G401 (cell line): ENCODE data around the gene TMCO4. TPM values are rescaled to one million over a fixed set of nuclear protein-coding genes. Genes with fewer than 3 reads are reported as not detected.

Experiments used
- DNase-seq: peaks from one replicate; pipeline ENCODE4 v3.0.0-alpha.2; 2015; ENCODE audit warnings: low spot score
- in situ Hi-C: cut with HindIII; loops from 2 replicates; pipeline ENCODE4 v1.10.0; 2016; ENCODE audit warnings: low sequenced_read_pairs, mixed read lengths
- total RNA-seq: library from RNA; depleted of rRNA; stranded (reverse); fragments of >200 nt; shearing (Covaris generic); gene quantifications from 2 replicates; pipeline ENCODE4 v1.2.3, GENCODE V29; 2014

Gene TMCO4
- total RNA-seq, 1 experiment from 2014 or later, result 12.6 TPM

GRCh38 chr1:19678931-19679453 is 120.7 kb downstream of the TMCO4 start:
- DNase-seq, result no peak
- in situ Hi-C loops, result no loop called here

GRCh38 chr1:19678493-19678892 is 121.2 kb downstream of the TMCO4 start:
- in situ Hi-C loops, result no loop called here
- DNase-seq, result no peak

GRCh38 chr1:19676438-19676922 is 123.2 kb downstream of the TMCO4 start:
- DNase-seq, result no peak
- in situ Hi-C loops, result no loop called here

DNA sequence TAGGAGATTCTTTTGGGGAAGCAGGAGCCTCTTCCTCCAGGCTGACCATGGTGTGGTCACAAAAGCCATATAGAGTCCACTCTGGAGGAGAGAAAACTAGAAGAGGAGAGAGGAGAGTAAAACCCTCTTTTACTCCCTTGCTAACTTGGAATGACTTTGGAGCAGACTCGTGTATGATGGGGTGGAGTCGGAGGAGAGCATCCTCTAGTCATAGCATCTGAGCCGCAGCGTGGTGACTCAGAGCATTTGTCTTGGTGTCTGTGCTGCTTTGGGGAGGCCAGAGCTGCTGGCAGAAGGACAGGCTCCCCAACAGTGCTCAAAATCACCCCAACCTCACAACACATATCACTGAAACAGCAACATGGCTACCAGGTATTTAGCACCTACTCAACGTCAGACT is 123.9 kb downstream of the TMCO4 start:
- in situ Hi-C loops, result no loop called here
- DNase-seq, result no peak

- no peak for DNase-seq
- in situ Hi-C loops, result no loop called here
Observed at GRCh38 chr1:19672237-19672636, 127.5 kb downstream of the TMCO4 start.

DNA sequence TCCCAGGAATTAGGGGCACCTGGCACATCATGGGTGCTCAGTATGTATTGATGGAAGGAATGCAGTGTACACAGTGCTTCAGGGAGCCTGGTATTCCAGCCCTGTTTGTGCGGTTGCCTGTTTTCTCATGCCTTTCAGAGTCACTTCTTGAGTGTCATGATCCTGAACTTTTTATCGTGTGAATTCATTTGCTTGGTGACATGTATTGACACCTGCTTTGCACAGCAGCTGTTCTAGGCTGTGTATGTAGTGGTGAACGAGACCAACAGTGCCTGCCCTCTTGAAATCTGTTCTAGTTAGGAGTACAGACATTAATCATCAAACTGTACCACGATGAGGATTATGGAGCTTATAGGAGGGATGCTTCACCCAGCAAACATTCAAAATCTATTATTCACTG is 128.9 kb downstream of the TMCO4 start:
- in situ Hi-C loops, result no loop called here
- no peak for DNase-seq

DNA sequence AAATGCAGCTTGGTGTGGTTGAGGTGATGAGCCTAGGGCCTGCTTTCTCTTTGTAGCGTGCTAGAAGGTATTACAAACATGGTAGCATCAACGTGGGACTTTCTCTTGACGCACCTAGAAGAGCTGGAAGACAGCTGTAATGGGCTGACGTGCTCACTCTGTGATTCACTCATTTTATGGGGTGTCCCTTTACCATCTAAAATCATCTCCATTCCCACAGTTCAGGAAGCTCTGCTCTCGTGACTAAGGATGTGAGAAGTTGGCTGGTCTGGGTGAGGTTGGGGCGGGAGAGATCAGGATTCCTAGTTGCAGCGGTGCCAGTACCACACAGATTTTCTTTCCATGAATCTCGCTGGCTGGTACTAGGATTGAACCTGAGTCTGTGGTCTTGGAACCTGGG is 130.8 kb downstream of the TMCO4 start:
- in situ Hi-C loops, result no loop called here
- no peak for DNase-seq

- DNase-seq, result no peak
- in situ Hi-C loops, result no loop called here
Observed at GRCh38 chr1:19665496-19666465, 133.9 kb downstream of the TMCO4 start.

DNA sequence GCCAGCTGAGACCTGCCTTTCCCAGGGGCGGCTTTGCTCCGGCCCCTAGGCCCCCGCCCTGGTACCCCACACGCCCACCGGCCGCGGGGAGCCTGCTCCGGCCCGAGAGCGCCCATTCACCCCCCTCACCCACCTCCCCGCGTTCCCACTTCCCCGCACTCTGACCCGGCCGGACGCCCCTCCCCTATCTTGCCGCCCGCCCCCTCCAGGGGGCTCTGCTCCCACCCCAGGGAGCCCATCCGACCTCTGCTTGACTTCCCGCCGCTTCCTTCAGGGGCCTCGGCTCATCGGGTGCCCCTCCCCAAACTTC is 134.6 kb downstream of the TMCO4 start:
- DNase-seq, result no peak
- in situ Hi-C loops, result no loop called here

DNA sequence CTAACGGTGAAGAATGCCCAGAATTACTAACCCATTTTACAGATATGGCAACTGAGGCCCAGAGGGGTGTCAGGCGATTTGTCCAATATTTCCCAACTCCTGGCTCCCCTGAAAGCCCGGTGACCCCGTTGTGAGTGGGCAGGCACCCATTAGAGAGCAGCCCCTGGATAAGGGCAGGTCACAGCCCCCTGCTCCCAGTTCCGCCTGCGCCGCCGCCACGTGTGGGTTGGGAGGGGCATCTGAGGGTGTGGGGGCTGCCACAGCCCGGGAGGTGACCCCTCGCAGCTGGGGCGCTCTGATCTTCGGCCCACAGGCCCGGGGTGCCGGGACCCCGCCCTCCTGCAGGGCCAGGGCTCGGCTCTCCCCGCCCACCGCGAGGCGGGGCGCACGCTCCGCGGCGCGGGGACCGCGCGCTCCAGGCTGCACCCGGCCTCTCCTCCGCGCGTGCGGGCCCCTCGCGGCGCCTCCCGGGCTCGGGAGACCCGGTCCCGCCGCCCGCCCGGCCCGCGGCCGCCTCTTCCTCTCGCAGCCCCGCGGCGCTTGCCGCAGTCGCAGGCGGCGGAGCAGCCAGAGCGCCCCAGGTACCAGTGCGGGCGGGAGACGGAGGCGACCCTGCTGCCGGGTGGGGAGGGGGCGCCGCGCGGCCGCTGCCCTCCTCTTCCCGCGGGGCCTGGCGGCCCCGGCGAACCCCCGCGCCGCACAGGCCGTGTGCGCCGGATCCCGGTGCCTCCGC is 135.1 kb downstream of the TMCO4 start, which contains the start of gene HTR6:
Gene HTR6 (plus strand): TSS at position 423 of the 733 bp plus-strand sequence. CDS start 879 bp downstream, outside the sequence.
- in situ Hi-C loops, result no loop called here

DNA sequence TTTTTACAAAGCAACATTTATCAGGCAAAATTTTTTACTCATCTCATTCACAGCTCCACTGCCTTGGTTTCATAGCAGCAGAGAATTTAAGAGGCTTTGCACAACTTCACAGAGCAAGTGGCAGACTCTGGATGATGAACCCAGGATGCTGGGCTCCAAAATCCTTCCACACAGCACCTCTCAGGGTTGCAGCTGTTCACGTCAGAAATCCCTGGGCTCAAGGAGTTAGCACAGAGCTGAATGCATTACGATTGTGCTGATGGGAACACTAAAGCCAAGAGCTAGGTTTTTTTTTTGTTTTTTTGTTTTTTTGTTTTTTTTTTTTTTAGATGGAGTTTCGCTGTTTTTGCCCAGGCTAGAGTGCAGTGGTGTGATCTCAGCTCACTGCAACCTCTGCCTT is 137.4 kb downstream of the TMCO4 start:
- in situ Hi-C loops, result no loop called here
- no peak for DNase-seq

More for the DNA sequence above, 135.1 kb downstream of the TMCO4 start, which contains the start of gene HTR6:
- DNase-seq, result no peak

DNA sequence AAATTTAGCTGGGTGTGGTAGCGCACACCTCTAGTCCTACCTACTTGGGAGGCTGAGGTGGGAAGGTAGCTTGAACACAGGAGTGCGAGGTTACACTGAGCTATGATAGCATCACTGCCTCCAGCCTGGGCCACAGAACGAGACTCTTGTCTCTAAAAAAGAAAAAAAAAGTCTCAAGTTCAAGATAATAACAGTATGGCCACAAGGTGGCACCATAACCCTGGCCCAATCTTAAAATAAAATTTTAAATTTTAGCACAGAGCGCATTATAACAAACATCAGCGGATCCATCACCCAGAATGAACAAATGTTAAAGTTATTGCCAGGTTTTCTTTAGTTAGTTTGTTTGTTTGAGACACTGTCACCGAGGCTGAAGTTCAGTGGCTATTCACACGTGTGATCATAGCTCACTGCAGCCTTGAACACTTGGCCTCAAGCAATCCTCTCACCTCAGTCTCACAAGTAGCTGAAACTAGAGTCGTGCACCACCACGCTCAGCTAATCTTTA is 137.9 kb downstream of the TMCO4 start:
- DNase-seq, result peak; percentile 47
- in situ Hi-C loops, result no loop called here

DNA sequence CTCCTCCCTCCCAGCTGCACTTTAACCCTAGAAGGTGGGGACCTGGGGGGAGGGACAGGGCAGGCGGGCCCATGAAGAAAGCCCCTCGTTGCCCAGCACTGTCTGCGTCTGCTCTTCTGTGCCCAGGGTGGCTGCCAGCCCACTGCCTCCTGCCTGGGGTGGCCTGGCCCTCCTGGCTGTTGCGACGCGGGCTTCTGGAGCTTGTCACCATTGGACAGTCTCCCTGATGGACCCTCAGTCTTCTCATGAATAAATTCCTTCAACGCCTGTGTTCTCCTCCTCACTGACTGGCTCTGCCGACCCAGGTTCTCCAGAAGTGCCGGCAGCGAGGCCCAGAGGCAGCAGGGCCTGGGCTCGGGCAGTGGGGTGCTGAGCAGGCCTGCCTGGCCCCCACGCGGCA is 141.5 kb downstream of the TMCO4 start:
- no peak for DNase-seq
- in situ Hi-C loops, result no loop called here

- DNase-seq, result no peak
- in situ Hi-C loops, result no loop called here
Observed at GRCh38 chr1:19657511-19657910, 142.2 kb downstream of the TMCO4 start.

DNA sequence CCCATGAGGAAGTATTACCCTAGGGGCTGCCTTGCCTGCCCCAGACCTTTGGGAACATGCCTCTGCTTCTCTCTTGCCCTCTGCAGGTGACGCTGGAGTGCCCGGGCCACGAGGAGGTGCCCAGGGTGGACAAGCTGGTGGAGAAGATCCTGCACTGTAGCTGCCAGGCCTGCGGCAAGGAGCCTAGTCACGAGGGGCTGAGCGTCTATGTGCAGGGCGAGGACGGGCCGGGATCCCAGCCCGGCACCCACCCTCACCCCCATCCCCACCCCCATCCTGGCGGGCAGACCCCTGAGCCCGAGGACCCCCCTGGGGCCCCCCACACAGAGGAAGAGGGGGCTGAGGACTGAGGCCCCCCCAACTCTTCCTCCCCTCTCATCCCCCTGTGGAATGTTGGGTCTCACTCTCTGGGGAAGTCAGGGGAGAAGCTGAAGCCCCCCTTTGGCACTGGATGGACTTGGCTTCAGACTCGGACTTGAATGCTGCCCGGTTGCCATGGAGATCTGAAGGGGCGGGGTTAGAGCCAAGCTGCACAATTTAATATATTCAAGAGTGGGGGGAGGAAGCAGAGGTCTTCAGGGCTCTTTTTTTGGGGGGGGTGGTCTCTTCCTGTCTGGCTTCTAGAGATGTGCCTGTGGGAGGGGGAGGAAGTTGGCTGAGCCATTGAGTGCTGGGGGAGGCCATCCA is 142.8 kb downstream of the TMCO4 start:
- in situ Hi-C loops, result no loop called here
- DNase-seq, result no peak

GRCh38 chr1:19656134-19656779 is 143.5 kb downstream of the TMCO4 start:
- DNase-seq, result no peak
- in situ Hi-C loops, result no loop called here

- no peak for DNase-seq
- in situ Hi-C loops, result no loop called here
Observed at GRCh38 chr1:19655718-19656080, 144.0 kb downstream of the TMCO4 start.

- no peak for DNase-seq
Observed at GRCh38 chr1:19654886-19655717, 144.6 kb downstream of the TMCO4 start.

More at GRCh38 chr1:19654886-19655717, 144.6 kb downstream of the TMCO4 start:
- in situ Hi-C loops, result no loop called here
